ENCODE results near the gene BHLHA15.

- no peak for TF ChIP-seq GATA3 (IDR thresholded peaks at IDR 0.05; ENCODE audit: low read depth, low read length)
- no peak for TF ChIP-seq GATA2 (IDR thresholded peaks at IDR 0.05; ENCODE audit: low read depth, low read length)
These were observed 6.7 kb downstream of the BHLHA15 start for GRCh38 chr7:98217623-98218582.
